GM19452 (cell line): ENCODE results near the gene ANKMY1.

Source experiments
- ATAC-seq: cut with Tn5 transposase; IDR thresholded peaks from one replicate; pipeline ENCODE4 v1.9.1; 2021; ENCODE audit not compliant: unreplicated experiment

Gene ANKMY1

DNA sequence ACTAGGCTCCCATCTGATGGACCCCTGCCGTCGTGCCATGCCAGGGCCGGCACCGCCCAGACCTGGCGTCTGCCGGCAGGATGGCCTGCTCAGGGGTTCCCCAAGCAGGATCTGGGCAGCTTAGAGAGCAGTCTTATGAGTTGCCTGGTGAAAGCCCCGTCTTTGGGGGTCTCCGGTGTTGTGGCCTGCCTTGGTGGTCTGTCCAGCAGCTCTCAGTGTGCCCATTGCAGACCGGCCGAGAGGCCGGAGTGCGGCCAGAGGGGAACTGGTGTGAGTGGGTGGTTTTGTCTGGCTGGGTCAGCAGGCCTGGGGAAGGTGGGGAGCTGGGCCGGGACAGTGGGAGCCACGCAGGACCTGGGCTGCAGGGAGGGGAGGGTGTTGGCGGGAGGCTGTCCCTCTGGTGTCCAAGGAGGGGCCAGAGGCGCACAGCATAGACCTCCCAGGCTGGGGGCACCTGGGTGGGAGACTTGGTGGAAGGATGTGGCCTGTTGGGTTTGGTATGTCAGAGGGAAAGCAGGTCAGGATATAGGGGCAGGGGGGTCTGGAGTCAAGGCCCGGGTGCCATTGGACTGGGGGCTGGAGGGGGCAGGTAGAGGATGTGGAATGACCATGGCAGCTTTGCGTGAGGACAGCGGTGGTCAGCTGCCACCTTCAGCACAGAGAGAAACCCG lies 105.9 kb downstream of the ANKMY1 start:
- ATAC-seq, result no peak

DNA sequence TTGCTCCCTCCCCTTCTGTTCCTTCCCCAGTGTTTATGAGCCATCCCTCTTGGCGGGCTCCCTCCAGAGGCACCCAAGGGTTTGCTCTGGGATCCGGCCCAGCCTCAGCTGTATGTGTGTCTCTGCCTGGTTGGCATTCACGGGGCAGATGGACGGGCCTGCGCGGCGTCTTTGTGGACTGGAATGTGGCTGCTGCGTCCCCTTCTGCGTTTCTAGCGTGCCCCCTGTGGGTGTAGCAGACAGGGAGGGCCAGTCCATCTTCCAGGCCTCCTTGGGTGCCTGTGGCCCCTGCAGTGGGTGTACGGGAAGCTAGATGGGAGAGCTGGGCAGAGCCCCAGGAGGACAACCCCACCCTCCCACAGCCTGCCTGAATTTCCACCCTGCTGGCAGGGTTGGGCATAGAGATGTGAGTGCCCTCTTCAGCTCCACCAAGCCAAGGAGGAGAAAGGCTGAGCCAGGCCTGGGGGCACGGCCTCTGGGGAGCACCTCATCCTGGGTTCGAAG lies 106.6 kb downstream of the ANKMY1 start:
- ATAC-seq, result no peak

DNA sequence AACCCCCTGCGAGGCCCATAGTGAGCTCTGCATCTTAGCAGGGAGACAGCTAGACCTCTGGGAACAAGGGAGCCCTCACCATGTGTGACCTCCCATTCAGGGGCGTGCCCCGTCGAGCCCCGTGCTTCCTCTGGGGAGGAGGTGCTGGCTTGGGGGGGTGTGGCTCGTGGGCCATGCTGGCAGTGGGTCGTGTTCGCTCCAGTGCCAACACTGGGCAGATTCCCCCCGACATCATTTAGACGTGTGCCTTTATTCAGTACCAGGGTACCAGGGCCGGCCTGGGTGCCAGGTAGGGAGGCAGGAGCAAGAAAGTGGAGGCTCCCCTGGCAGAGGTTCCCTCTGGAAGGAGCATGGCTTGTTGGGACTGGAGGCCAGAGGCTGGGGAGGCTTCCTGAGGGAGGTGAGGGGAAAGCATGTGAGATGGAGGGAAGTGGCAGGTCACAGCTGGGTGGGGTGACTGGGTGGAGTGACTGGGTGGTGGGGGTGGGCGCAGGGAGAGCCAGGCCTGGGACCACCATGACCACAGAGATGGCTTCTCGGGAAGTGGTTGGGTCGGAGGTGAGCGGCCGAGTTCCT lies 107.2 kb downstream of the ANKMY1 start:
- no peak for ATAC-seq

DNA sequence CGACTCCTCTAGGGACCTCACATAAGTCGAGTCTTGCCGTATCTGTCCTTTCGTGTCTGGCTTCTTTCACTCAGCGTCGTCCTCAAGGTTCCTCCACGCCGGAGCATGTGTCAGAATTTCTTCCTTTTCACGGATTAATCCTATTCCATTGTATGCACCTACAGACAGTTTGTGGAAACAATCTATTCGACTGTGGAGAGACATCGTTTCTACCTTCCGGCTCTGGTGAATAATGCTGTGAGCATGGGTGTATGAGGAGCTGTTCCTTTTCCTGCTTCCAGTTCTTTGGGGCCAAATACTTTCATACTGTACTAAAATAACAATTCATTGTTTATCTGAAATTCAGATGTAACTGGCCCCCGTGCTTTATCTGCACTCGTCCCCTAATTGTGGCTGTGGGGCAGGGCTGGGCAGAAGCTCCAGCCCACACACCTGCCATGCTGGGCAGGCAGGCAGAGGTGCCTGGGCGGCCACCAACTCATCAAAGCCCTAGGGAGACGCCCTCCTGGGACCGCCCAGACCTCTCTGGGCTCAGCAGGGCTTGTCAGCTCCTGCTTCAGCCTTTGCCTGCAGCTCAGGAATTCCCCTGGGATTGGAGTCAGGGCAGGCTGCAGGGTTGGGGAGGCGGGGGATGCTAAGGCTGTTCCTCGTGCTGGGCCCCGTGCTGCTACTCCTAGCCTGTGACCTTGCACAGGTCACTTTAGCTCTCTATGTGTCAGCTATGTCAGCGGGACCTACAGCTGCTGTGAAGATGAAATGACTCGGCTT lies 107.8 kb downstream of the ANKMY1 start:
- ATAC-seq, result no peak

DNA sequence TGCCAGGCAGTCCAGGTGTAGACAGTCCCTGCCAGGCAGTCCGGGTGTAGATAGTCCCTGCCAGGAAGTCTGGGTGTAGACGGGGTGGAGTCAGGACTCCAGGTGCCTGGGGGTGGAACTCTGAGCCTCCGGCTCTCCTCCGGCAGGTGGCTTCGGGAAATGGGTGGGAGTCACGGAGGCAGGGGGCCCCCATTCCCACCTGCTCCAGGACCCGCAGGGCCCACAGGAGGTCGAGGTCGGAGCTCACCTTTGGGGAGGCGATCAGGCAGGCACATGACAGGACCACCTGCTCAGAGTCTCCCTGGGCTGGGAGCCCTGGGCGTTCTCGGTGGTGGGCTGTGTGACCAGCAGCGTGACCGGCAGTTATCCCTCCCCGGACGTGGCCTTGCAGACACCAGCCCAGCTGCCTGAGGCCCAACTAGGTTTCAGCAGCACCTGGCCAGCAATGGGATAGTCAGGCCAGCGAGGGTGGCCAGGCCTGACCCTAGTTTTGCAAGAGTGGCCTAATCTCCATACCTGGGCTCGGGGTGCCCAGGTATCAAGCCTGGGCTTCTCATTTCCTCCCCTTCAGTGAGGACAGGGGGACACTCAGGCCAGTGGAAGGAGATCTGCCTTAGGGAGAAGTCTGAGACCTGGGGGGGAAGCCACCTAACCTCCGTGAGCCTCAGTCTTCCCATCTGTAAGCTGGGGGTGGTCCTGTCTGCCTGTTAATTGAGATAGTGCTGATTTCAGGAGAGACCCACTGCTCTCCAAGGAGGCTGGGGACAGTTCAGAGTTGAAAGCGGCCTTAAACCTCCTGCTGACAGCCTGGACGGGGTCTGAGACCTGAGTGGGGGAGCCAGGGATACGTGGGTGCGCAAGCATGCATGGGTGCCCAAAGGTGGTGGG lies 109.2 kb downstream of the ANKMY1 start:
- ATAC-seq, result no peak

DNA sequence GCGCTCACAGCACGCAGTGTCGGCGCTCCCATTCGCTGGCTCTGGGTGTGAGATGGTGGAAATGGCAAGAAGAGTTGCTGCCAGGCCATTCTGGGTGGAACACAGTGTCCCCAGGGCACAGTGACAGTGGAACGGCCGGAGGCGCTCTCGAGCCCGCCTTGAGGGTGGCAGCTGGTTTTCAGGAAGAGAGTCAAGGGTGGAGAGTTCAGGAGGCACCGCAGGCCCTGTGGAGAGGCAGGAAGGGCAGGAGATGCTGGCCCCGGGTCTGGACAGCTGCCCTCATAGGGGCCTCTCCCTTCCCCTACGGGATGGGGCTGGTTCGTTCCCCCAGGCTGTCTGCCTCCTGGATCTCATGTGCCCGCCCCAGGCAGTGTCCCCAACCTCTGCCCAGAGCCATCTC lies 109.9 kb downstream of the ANKMY1 start:
- no peak for ATAC-seq

DNA sequence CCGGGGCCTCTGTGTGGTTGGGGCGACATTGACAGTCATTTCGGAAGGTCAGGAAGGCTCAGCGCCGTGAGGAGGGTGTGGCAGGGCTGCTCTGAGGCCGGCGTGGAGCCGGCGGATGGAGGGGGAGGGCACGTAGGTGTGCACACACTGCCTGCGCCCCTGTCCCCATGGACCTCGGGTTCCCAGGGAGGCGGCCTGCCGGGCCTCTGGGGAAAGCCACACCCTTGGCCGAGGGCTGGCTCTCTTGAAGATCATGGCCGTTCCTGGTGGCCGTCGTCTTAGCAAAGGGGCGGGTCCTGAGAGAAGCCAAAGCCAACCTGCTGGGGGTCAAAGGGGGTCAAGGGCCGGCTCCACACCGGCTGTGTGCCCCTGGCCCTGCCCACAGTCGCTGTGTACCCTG lies 110.5 kb downstream of the ANKMY1 start:
- no peak for ATAC-seq

DNA sequence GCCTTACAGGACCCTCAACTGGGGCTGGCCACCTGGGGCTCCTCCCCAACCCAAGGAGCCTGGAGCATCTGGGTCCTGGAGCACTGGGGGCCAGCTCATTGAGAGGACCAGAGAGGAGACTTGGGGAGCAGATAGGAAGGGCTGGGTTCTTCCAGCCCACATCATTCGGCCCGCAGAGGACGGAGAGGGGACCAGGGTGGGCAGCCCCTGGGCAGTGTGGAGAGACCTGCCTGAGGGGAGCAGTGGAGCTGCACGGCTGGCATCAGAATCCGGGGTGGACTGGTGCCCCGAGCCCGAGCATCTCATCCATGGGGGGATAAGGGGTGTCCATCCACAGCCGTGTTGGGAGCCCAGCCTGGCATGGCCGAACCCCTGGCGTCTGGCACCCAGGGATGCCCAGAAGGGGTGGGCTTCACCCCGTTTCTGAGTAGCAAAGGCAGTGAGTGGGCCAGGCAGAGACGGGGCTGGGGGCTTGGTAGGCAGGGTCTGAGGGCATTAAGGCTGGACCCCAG lies 111.1 kb downstream of the ANKMY1 start:
- no peak for ATAC-seq

DNA sequence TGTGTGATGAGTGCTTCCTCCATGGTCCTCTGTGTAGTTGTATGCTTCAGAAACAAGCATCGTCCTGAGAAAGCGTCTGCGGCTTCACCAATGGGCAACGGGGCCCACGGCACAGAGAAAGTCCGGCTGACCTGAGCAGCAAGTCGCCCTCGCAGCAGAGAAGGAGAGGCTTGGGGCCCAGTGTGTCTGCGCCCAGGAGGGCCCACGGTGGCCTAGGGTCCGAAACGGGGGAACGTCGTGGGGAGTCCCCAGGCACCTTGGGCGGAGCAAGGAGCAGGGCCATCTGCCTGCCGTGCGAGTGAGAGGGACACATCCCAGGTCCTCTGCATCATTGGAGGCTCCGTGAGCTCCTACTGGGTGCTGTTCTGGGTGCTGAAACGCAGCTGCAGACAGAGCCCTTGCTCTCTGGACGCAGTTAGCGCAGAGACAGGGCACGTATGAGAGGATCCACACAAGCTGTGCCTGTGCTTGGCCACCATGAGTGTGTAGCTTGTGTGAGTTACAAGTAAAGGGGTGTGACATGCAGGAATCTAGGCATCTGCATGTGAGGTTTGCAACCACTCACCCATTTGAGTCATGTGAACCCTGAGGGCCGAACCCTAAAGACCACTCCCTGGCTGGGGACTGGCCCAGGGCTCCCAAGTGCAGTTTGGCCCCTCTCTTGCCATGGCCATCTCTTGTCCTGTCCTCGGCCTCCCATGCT lies 111.7 kb downstream of the ANKMY1 start:
- no peak for ATAC-seq

DNA sequence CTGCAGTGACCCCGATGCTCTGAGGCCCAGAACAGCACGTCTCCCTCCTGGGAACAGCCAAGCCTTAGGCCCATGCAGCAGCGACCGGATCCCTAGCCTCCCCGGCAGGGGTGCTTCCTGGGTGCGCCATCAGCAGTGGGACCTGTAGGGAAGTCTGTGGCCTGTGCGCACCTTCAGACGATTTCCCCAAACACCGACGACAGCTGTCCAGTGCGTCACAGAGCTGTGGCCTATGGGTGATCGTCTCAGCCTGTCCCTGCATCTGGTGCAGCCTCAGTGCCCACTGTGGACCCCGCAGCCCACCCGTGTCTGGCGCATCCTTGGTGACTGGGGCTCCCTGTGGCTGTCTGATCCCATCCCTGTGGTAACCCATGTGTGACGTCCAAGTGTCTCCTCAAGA lies 113.3 kb downstream of the ANKMY1 start:
- no peak for ATAC-seq

DNA sequence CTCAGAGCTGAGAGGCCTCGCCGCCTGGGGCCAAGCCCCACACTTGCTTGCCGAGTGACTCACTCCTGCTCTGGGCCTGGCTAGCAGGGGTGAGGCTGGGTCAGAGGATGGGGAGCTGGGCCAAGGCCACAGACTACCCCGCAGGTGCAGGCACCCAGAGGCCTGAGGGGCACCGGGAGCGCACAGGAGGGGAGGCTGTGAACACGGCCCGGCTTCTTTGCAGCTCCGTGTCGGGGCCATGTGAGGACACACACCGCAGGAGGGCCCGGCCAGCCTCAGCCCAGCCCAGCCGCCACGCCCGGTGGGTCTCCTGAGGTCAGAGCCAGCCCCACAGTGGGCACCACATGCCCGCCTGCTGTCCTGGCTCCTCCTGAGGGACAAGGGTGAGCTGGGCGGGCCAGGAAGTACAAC lies 113.9 kb downstream of the ANKMY1 start:
- no peak for ATAC-seq

DNA sequence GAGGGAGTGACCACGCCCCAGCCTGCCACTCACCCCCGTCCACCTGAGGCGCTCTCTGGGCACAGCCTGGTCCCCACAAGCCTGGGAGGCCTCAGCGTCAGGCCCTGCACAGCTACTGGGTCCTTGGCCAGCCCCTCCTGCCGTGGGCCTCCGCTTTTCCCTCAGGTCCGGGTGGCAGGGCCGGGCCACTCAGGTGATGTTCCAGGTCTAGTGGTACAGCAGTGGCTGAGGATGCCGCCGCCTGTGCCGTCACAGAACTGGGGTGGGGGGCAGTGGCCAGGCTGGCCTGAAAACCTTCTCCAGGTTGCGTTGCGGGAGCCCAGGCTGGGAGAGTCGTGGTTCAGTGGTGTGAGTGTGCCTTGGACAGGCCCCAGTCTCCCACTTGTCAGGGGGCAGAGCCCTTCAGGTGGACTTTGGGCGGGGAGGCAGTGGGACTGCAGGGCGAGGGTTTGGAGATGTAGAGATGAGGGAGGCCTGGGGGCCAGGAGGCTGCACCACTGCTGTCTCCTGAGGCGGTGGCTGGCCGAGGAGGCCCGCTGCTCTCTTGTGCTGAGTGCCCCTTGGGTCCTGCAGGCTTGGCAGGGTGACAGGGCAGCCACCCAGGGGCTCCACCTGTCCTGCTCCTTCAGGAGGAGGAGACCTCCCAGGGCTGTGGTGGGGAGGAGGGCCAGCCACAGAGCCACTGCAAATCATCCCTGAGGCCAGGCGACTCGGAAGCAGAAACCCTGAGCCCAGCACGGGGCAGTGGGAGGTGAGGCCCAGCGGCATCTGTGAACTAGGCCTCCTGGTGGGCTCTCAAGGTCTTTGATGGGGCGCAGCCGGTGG lies 114.7 kb downstream of the ANKMY1 start:
- ATAC-seq, result no peak

DNA sequence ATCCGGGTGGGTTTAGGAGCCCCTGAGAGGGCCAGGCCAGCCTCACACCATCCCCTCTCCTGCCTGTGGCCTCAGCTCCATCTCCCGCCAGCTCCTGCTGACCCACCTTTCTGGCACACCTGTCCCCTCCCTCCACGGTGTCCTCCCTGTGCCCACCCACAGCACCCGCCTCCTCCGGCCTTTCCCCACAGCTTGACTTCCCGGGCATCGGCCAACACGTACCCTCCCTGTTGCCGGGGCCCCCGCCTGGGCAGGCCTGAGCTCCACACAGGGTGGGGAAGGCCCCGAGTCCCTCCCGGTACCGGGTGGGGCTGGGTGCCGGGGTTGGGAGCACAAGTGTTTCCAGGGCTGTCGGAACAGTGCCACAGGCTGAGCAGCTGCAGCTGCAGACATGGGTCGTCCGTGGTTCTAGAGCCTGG lies 115.8 kb downstream of the ANKMY1 start:
- ATAC-seq, result no peak

DNA sequence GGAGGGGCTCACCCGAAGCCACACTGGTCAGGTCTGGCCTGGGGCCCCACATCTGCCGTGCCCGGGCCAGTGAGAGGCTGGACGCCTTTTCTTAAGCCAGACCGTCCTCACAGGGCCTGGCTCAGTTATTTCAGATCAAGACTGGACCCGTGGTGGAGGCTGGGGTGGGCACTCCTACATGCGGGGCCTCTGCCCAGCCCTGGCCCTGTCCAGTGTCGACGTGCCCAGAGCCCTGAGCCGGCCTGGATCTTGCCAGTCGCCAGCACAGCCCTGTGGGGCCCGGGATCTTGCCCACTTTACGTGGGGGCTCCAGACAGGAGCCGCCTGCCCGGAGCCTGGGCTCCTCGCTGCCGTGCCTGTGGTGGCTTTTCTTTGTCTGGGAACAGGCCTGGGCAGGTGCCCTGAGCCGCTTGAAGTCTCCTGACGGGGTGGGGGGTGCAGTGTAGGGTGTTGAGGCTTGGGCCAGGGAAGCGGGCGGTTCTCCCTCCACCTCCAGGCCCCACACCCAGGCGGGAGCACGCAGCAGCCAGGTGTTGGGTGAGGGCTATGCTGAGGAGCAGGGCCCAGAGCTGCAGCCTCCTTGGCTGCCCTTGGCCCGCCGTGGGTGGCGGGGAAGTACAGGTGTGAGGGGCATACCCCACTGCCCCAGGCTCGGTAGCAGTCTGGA lies 116.3 kb downstream of the ANKMY1 start:
- no peak for ATAC-seq

DNA sequence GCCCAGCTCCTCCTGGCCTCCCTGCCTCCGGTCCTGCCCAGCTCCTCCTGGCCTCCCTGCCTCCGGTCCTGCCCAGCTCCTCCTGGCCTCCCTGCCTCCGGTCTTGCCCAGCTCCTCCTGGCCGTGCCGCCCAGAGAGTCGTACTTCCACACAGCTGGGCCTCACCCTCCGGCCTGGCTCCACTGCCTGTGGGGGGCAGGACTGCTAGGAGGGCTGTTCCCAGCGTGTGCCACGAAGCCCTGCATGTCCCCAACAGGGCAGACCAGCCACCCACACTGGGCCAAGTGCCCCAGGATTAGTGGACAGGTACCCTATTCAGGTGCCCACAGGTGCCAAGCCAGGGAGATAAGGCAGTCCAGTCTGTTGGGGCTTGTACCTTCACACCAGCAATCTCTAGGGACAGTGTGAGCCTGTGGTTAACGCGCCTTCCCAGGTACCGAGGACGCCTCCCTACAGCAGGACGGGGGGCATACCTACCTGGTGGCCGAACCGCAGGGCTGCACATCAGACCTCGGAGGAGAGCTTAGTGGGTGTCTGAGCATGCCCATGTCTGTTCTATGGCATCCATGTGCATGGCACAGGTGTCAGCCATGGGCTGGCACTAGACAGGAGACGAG lies 117.0 kb downstream of the ANKMY1 start:
- no peak for ATAC-seq

DNA sequence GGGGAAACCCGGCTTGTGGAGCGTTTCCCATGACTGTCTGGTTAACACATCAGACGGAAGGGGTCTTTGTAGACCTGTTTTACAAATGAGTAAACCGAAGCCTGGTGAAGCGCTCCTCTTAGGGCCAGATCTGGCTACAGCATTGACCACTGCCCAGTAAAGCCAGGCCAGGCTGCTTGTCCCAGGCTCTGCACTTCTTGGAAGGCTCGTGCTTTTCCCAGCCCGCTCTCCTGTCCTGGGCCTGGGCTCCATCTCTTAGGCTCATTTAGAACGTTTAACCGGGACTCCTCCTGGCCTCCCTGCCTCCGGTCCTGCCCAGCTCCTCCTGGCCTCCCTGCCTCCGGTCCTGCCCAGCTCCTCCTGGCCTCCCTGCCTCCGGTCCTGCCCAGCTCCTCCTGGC lies 117.5 kb downstream of the ANKMY1 start:
- ATAC-seq, result no peak

DNA sequence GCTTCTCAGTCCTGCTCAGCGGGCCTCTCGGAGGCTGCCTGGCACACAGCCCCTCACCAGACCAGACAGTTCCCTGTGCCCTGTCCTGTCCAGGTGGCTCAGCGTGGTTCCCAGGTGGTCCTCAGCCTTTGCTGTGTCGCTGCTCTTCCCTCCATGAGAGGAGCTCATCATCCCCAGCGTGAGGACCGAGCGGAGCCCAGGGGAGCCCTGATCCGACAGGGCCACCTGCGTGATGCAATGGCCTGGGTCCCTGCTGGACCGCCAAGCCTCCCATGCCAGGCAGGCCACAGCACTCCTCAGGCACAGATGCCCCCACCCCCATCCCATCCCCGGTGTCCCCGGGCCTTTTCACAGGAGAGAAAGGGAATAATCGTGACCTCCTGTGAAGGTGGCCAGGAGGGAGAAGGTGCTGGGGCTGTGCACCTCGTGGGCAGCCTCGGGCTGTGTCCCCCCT lies 118.1 kb downstream of the ANKMY1 start:
- ATAC-seq, result no peak
